ENCODE measurements around the gene FKTN.
A peak's percentile ranks its signal among the peaks of the same experiment; 100 is the strongest.
"Not testable (repeated sequence)": the region's sequence is repeated elsewhere in the genome, so short reads cannot be mapped to it uniquely, and the experiment has no call there.

Gene FKTN

GRCh38 chr9:105572455-105572854 lies 14.5 kb downstream of the FKTN start:
- H3K36me3 Mint-ChIP-seq (ENCODE audit: insufficient read depth), result peaks cover 8% of the 10 kb centered on the region
- H3K4me1 Mint-ChIP-seq (ENCODE audit: low read depth in 2 of 2), result peaks cover 3% of the 10 kb centered on the region in 2 donors
- peaks cover 8 to 9% of the 10 kb centered on the region in 2 donors for H3K9me3 Mint-ChIP-seq
- H3K27ac Mint-ChIP-seq, result no peak overlapping the region
- no peaks in the 10 kb centered on the region for H3K27me3 Mint-ChIP-seq
- no peak for ATAC-seq (replicated peaks)
- no peak for DNase-seq
- no peak overlapping the region for H3K4me3 Mint-ChIP-seq

GRCh38 chr9:105579952-105580351 lies 22.0 kb downstream of the FKTN start:
- not testable (repeated sequence) for H3K4me1 Mint-ChIP-seq (ENCODE audit: low read depth in 2 of 2); H3K4me3 Mint-ChIP-seq; DNase-seq; H3K36me3 Mint-ChIP-seq (ENCODE audit: insufficient read depth); H3K27ac Mint-ChIP-seq; H3K27me3 Mint-ChIP-seq; ATAC-seq (replicated peaks); H3K9me3 Mint-ChIP-seq

GRCh38 chr9:105581550-105581949 lies 23.6 kb downstream of the FKTN start:
- not testable (repeated sequence) for DNase-seq, H3K27me3 Mint-ChIP-seq

GRCh38 chr9:105593145-105593544 lies 35.2 kb downstream of the FKTN start:
- ATAC-seq (replicated peaks), result no peak
- Mint-ChIP-seq H3K36me3 (ENCODE audit: insufficient read depth) (no peaks in the 10 kb centered on the region), H3K9me3 (peaks cover 0 to 3% of the 10 kb centered on the region in 2 donors), H3K27me3 (no peaks in the 10 kb centered on the region), H3K27ac (no peak overlapping the region), H3K4me3 (no peak overlapping the region), H3K4me1 (ENCODE audit: low read depth in 2 of 2) (no peaks in the 10 kb centered on the region)
- no peak for DNase-seq

More at GRCh38 chr9:105581550-105581949, 23.6 kb downstream of the FKTN start:
- not testable (repeated sequence) for H3K27ac Mint-ChIP-seq; ATAC-seq (replicated peaks); H3K36me3 Mint-ChIP-seq (ENCODE audit: insufficient read depth); H3K4me1 Mint-ChIP-seq (ENCODE audit: low read depth in 2 of 2); H3K4me3 Mint-ChIP-seq; H3K9me3 Mint-ChIP-seq

- Mint-ChIP-seq H3K36me3 (ENCODE audit: insufficient read depth) (no peaks in the 10 kb centered on the region), H3K4me1 (ENCODE audit: low read depth in 2 of 2) (no peaks in the 10 kb centered on the region), H3K9me3 (no peaks in the 10 kb centered on the region), H3K27me3 (no peaks in the 10 kb centered on the region), H3K4me3 (no peak overlapping the region), H3K27ac (peak overlapping the region in 1 of 2 donors; percentile 26)
- ATAC-seq (replicated peaks), result peak; percentile 49
- DNase-seq, result no peak
Measured at GRCh38 chr9:105608721-105609598, 51.0 kb downstream of the FKTN start.

GRCh38 chr9:105621001-105621400 lies 63.1 kb downstream of the FKTN start:
- no peak for ATAC-seq (replicated peaks)
- DNase-seq, result no peak
- Mint-ChIP-seq H3K27me3 (no peaks in the 10 kb centered on the region), H3K4me1 (ENCODE audit: low read depth in 2 of 2) (no peaks in the 10 kb centered on the region), H3K9me3 (no peaks in the 10 kb centered on the region), H3K36me3 (ENCODE audit: insufficient read depth) (peaks cover 7% of the 10 kb centered on the region), H3K27ac (no peak overlapping the region), H3K4me3 (no peak overlapping the region)

- Mint-ChIP-seq H3K9me3 (no peaks in the 10 kb centered on the region), H3K36me3 (ENCODE audit: insufficient read depth) (peaks cover 7% of the 10 kb centered on the region), H3K4me3 (no peak overlapping the region), H3K27ac (no peak overlapping the region), H3K27me3 (no peaks in the 10 kb centered on the region), H3K4me1 (ENCODE audit: low read depth in 2 of 2) (peaks cover 0 to 3% of the 10 kb centered on the region in 2 donors)
- DNase-seq, result no peak
- ATAC-seq (replicated peaks), result no peak
Measured at GRCh38 chr9:105625088-105625487, 67.2 kb downstream of the FKTN start.

- Mint-ChIP-seq H3K4me1 (ENCODE audit: low read depth in 2 of 2) (peaks cover 0 to under 1% of the 10 kb centered on the region in 2 donors), H3K9me3 (no peaks in the 10 kb centered on the region), H3K4me3 (no peak overlapping the region), H3K27ac (no peak overlapping the region), H3K36me3 (ENCODE audit: insufficient read depth) (no peaks in the 10 kb centered on the region), H3K27me3 (no peaks in the 10 kb centered on the region)
- DNase-seq (no peak), ATAC-seq (replicated peaks) (no peak)
Measured at GRCh38 chr9:105632807-105633206, 74.9 kb downstream of the FKTN start.

- DNase-seq, result no peak
- H3K36me3 Mint-ChIP-seq (ENCODE audit: insufficient read depth), result no peaks in the 10 kb centered on the region
- ATAC-seq (replicated peaks), result no peak
- no peaks in the 10 kb centered on the region for H3K9me3 Mint-ChIP-seq
- H3K4me3 Mint-ChIP-seq, result no peak overlapping the region
- H3K4me1 Mint-ChIP-seq (ENCODE audit: low read depth in 2 of 2), result no peaks in the 10 kb centered on the region
- no peaks in the 10 kb centered on the region for H3K27me3 Mint-ChIP-seq
- H3K27ac Mint-ChIP-seq, result no peak overlapping the region
Measured at GRCh38 chr9:105633411-105633810, 75.5 kb downstream of the FKTN start.

GRCh38 chr9:105636331-105636730 lies 78.4 kb downstream of the FKTN start:
- no peak overlapping the region for H3K27ac Mint-ChIP-seq
- H3K27me3 Mint-ChIP-seq, result no peaks in the 10 kb centered on the region
- H3K36me3 Mint-ChIP-seq (ENCODE audit: insufficient read depth), result peaks cover 7% of the 10 kb centered on the region
- no peak for DNase-seq
- no peaks in the 10 kb centered on the region for H3K4me1 Mint-ChIP-seq (ENCODE audit: low read depth in 2 of 2)
- ATAC-seq (replicated peaks), result no peak
- H3K4me3 Mint-ChIP-seq, result no peak overlapping the region
- H3K9me3 Mint-ChIP-seq, result no peaks in the 10 kb centered on the region

- no peak overlapping the region for H3K27ac Mint-ChIP-seq
- H3K4me1 Mint-ChIP-seq (ENCODE audit: low read depth in 2 of 2), result no peaks in the 10 kb centered on the region
- no peaks in the 10 kb centered on the region for H3K27me3 Mint-ChIP-seq
- H3K9me3 Mint-ChIP-seq, result no peaks in the 10 kb centered on the region
- no peak for ATAC-seq (replicated peaks)
- no peak for DNase-seq
- no peak overlapping the region for H3K4me3 Mint-ChIP-seq
- H3K36me3 Mint-ChIP-seq (ENCODE audit: insufficient read depth), result peaks cover 7% of the 10 kb centered on the region
Measured at GRCh38 chr9:105637787-105638395, 80.0 kb downstream of the FKTN start.

- no peak overlapping the region for H3K27ac Mint-ChIP-seq
- no peaks in the 10 kb centered on the region for H3K27me3 Mint-ChIP-seq
- no peaks in the 10 kb centered on the region for H3K9me3 Mint-ChIP-seq
- DNase-seq (no peak), ATAC-seq (replicated peaks) (no peak)
- H3K36me3 Mint-ChIP-seq (ENCODE audit: insufficient read depth), result peaks cover 7% of the 10 kb centered on the region
- no peaks in the 10 kb centered on the region for H3K4me1 Mint-ChIP-seq (ENCODE audit: low read depth in 2 of 2)
- no peak overlapping the region for H3K4me3 Mint-ChIP-seq
Measured at GRCh38 chr9:105639936-105640335, 82.0 kb downstream of the FKTN start.

- DNase-seq (no peak), ATAC-seq (replicated peaks) (no peak)
- no peaks in the 10 kb centered on the region for H3K27me3 Mint-ChIP-seq
- H3K4me1 Mint-ChIP-seq (ENCODE audit: low read depth in 2 of 2), result no peaks in the 10 kb centered on the region
- H3K36me3 Mint-ChIP-seq (ENCODE audit: insufficient read depth), result peaks cover 6% of the 10 kb centered on the region
- H3K27ac Mint-ChIP-seq, result no peak overlapping the region
- no peak overlapping the region for H3K4me3 Mint-ChIP-seq
- H3K9me3 Mint-ChIP-seq, result no peaks in the 10 kb centered on the region
Measured at GRCh38 chr9:105643795-105644194, 85.9 kb downstream of the FKTN start.
